Endothelial cell of umbilical vein (primary cell): ENCODE measurements around the gene RASSF5. TPM values are rescaled to one million over a fixed set of nuclear protein-coding genes. Genes with fewer than 3 reads are reported as not detected.

Experiments used
- BruUV-seq: library from RNA; stranded (reverse); fragments of 400-500 nt; replicated peaks from 2 replicates; lab custom pipeline; 2021; lab: Mats Ljungman, UMichigan
- CTCF ChIA-PET: fragments of 300-600, 350-600 bp; sonication (Branson Sonifier 250); formaldehyde crosslinking; loops from one replicate; lab custom pipeline; 2021; ENCODE audit warnings: antibody characterized with exemption, inconsistent platforms; lab: Charles Lee
- POLR2A ChIA-PET: fragments of 300-600, 350-600 bp; sonication (Branson Sonifier 250); formaldehyde crosslinking; loops from one replicate; lab custom pipeline; 2021; ENCODE audit warnings: antibody characterized with exemption, inconsistent platforms; lab: Charles Lee
- DNase-seq: peaks from one replicate; pipeline ENCODE4 v3.0.0-alpha.2; 2011; ENCODE audit warnings: low read depth, low spot score
- FAIRE-seq: peaks from 2 replicates; lab custom pipeline; 2011; peaks lifted over from hg19 to GRCh38; lab: Jason Lieb, UNC
- H2AFZ ChIP-seq: 2 replicates; pipeline ENCODE4 v1.6.0; 2012; ENCODE audit warnings: low read depth, low read length, control low read depth, inconsistent platforms
- H3K27ac ChIP-seq: 2 replicates; pipeline ENCODE4 v1.5.1; 2011; ENCODE audit warnings: low read depth, mild to moderate bottlenecking, control low read depth, low read length, moderate library complexity; ENCODE audit not compliant: insufficient read depth
- H3K27me3 ChIP-seq, 2 experiments: 2 replicates each; pipeline versions ENCODE4 v1.6.0 to v1.6.1; 2011; ENCODE audit warnings: low read length in 2 of 2, mixed read lengths in 1 of 2; ENCODE audit not compliant: control insufficient read depth in 2 of 2, insufficient read depth in 2 of 2
- H3K36me3 ChIP-seq, 2 experiments: 2 replicates in 1 of 2; 3 replicates in 1 of 2; pipeline ENCODE4 v1.5.1; 2011; ENCODE audit warnings: low read length in 2 of 2, mild to moderate bottlenecking in 1 of 2, moderate library complexity in 1 of 2; ENCODE audit not compliant: control insufficient read depth in 2 of 2, insufficient read depth in 2 of 2; ENCODE audit errors: extremely low read depth in 1 of 2
- H3K4me1 ChIP-seq: 3 replicates; pipeline ENCODE4 v1.5.1; 2011; ENCODE audit warnings: mild to moderate bottlenecking, low read length; ENCODE audit not compliant: control insufficient read depth, insufficient read depth; ENCODE audit errors: extremely low read depth
- H3K4me2 ChIP-seq: 2 replicates; pipeline ENCODE4 v1.6.1; 2011; ENCODE audit warnings: low read length, control low read depth, mixed read lengths; ENCODE audit not compliant: insufficient read depth
- H3K4me3 ChIP-seq, 3 experiments: fragments of 200-600 bp in 1 of 3; sonication (generic), shearing (Covaris generic) in 1 of 3; replicated peaks in 1 of 3; 2 replicates each; pipeline ENCODE4 v1.5.1; 2011 to 2016; ENCODE audit warnings: control low read depth in 3 of 3, low read length in 3 of 3, mild to moderate bottlenecking in 2 of 3, inconsistent platforms in 1 of 3, low read depth in 1 of 3, moderate library complexity in 1 of 3; ENCODE audit not compliant: insufficient read depth in 1 of 3
- H3K79me2 ChIP-seq: 2 replicates; pipeline ENCODE4 v1.6.0; 2012; ENCODE audit warnings: low read length, inconsistent platforms; ENCODE audit not compliant: control insufficient read depth, insufficient read depth
- H3K9ac ChIP-seq: replicated peaks from 2 replicates; pipeline ENCODE3; 2011; ENCODE audit warnings: low read length, control low read depth; ENCODE audit not compliant: insufficient read depth; ENCODE audit errors: extremely low read depth
- H3K9me1 ChIP-seq: replicated peaks from 3 replicates; pipeline ENCODE4 v1.6.0; 2011; ENCODE audit warnings: mild to moderate bottlenecking, low read length; ENCODE audit not compliant: control insufficient read depth, insufficient read depth; ENCODE audit errors: extremely low read depth
- H3K9me3 ChIP-seq: replicated peaks from 2 replicates; pipeline ENCODE4 v1.5.1; 2012; ENCODE audit warnings: low read length, inconsistent platforms; ENCODE audit not compliant: control insufficient read depth, insufficient read depth
- H4K20me1 ChIP-seq: replicated peaks from 2 replicates; pipeline ENCODE3; 2011; ENCODE audit warnings: mild to moderate bottlenecking, low read length; ENCODE audit not compliant: control insufficient read depth, insufficient read depth; ENCODE audit errors: extremely low read depth
- FOS ChIP-seq: IDR thresholded peaks from 2 replicates; pipeline ENCODE4 v1.6.1; 2011; ENCODE audit warnings: mild to moderate bottlenecking, low read length, moderate library complexity, borderline replicate concordance; ENCODE audit not compliant: insufficient read depth
- GATA2 ChIP-seq: IDR thresholded peaks from 2 replicates; pipeline ENCODE4 v1.7.0; 2011; ENCODE audit warnings: low read depth, mild to moderate bottlenecking, moderate library complexity, mixed read lengths, low read length; ENCODE audit not compliant: insufficient read length, insufficient read depth
- MYC ChIP-seq: IDR thresholded peaks from one replicate; pipeline ENCODE4 v1.6.1; 2011; ENCODE audit warnings: mild to moderate bottlenecking, low read depth, low read length
- POLR2AphosphoS5 ChIP-seq: IDR thresholded peaks from 2 replicates; pipeline ENCODE4 v1.6.1; 2012; ENCODE audit warnings: low read depth, mild to moderate bottlenecking, control low read depth, low read length, moderate library complexity; ENCODE audit not compliant: insufficient read depth
- dilution Hi-C: fragments of 300-500 bp; cut with MboI; formaldehyde crosslinking; loops from one replicate; pipeline ENCODE4 v1.15.0; 2019; ENCODE audit warnings: low sequenced_read_pairs; ENCODE audit not compliant: extremely low pct_ligation_motif_present
- intact Hi-C: fragments of 100-400 bp; cut with micrococcal nuclease; formaldehyde crosslinking; loops from one replicate; pipeline ENCODE4 v1.10.0; 2022
- polyA plus RNA-seq, 4 experiments: library from polyadenylated mRNA; depleted of rRNA in 3 of 4; stranded (reverse) in 3 of 4; unstranded in 1 of 4; fragments of >200 nt; gene quantifications; 2 replicates each; pipeline versions ENCODE4 v1.2.1 to v1.2.3, GENCODE V29; 2011 to 2012; ENCODE audit warnings: missing spikeins in 1 of 4
- total RNA-seq: library from RNA; stranded (reverse); gene quantifications from 2 replicates; pipeline ENCODE4 v1.2.3, GENCODE V29; 2021
- TF ChIP-seq, protein P1 (sequence below), 2 donors: IDR thresholded peaks; 1 replicate in 1 of 2; 2 replicates in 1 of 2; pipeline ENCODE4 v1.5.1; 2011; ENCODE audit warnings: low read length in 2 of 2, mild to moderate bottlenecking in 2 of 2, moderate library complexity in 2 of 2, control low read depth in 1 of 2, inconsistent platforms in 1 of 2, low read depth in 1 of 2; ENCODE audit not compliant: insufficient read depth in 1 of 2; ENCODE audit errors: extremely low read depth in 1 of 2

RASSF5 gene
- total and polyA plus RNA-seq, 2 donors (not counting 3 experiments of a cell fraction or from before 2014, with no cell fraction given), result 0.23 to 0.60 TPM

DNA sequence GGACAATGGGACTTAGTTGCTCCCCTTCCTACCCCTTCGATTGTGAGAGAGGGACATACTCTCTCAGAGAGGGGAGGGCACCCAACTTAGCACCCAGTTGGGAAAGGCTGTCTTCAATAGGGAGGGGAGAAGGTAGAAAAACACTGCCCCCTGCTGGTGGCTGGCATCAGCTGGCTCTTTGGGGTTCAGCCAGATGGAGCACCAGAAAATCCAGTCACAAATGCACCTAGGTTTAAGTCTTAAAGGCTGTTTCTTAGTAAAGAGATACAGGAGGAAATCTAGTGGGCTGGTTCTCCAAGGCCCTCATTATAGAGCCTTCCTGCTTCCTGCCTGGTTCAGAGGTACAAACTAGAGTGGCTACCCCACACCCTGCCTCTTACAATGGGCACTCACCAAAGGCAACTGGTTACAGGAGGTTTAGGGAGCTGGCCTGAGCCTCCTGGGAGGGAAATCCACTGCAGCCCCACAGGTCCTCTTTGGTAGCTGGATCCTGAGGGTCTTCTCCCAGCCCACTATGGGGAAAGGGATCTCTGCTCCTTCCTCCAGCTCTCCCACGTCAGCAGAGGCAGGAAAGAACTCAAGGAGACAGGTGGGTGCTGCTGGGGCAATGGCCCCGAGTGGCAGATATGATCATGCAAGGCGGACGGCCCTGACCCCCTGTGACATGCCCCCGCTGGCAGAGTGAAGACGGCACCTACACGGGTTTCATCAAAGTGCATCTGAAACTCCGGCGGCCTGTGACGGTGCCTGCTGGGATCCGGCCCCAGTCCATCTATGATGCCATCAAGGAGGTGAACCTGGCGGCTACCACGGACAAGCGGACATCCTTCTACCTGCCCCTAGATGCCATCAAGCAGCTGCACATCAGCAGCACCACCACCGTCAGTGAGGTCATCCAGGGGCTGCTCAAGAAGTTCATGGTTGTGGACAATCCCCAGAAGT lies 76.6 kb downstream of the RASSF5 start:
- Histone ChIP-seq H3K4me3 (no peak overlapping the region), H3K9me1 (no peaks in the 10 kb centered on the region), H3K4me1 (no peaks in the 10 kb centered on the region), H4K20me1 (no peaks in the 10 kb centered on the region), H3K9ac (no peak overlapping the region), H3K27me3 (peaks cover 0 to 1% of the 10 kb centered on the region in 2 experiments), H3K36me3 (no peaks in the 10 kb centered on the region), H3K4me2 (no peak overlapping the region), H3K27ac (no peak overlapping the region), H2AFZ (no peak overlapping the region), H3K79me2 (no peaks in the 10 kb centered on the region), H3K9me3 (no peaks in the 10 kb centered on the region)
- BruUV-seq, result no TSS peak
- dilution Hi-C loops (no loop called here), intact Hi-C loops (loop anchor here (1.0 kb wide), 5 partner anchors 27 to 105 kb away; no protein-coding TSS in a partner anchor)
- CTCF ChIA-PET, result interaction anchor here (0.7 to 16.8 kb wide), 34 partner anchors 9 to 123 kb away, joined by 3 to 427 read pairs (median 7); partner anchors contain the start of genes EIF2D, IKBKE and RASSF5
- FAIRE-seq (peak; percentile 75), DNase-seq (peak; percentile 67)
- POLR2A ChIA-PET, result no interaction called here
- no peak for TF ChIP-seq FOS
- TF ChIP-seq, protein P1, sequence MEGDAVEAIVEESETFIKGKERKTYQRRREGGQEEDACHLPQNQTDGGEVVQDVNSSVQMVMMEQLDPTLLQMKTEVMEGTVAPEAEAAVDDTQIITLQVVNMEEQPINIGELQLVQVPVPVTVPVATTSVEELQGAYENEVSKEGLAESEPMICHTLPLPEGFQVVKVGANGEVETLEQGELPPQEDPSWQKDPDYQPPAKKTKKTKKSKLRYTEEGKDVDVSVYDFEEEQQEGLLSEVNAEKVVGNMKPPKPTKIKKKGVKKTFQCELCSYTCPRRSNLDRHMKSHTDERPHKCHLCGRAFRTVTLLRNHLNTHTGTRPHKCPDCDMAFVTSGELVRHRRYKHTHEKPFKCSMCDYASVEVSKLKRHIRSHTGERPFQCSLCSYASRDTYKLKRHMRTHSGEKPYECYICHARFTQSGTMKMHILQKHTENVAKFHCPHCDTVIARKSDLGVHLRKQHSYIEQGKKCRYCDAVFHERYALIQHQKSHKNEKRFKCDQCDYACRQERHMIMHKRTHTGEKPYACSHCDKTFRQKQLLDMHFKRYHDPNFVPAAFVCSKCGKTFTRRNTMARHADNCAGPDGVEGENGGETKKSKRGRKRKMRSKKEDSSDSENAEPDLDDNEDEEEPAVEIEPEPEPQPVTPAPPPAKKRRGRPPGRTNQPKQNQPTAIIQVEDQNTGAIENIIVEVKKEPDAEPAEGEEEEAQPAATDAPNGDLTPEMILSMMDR (IDR thresholded peaks at IDR 0.05; ENCODE audit: extremely low read depth in 1 of 2, insufficient read depth in 1 of 2, low read depth in 1 of 2, low read length in 2 of 2), result peak; percentile 87 to 88
- TF ChIP-seq MYC, result no peak
- no peak for TF ChIP-seq GATA2
- TF ChIP-seq POLR2AphosphoS5, result no peak
